Ishikawa (cell line): ENCODE results near the gene USHBP1.
A peak's percentile ranks its signal among the peaks of the same experiment; 100 is the strongest.

Experiments
- CEBPB ChIP-seq: IDR thresholded peaks from 2 replicates; pipeline ENCODE4 v1.6.1; 2012
- CREB1 ChIP-seq: IDR thresholded peaks from 2 replicates; pipeline ENCODE4 v1.6.1; 2012; ENCODE audit warnings: low read depth
- EGR1 ChIP-seq: IDR thresholded peaks from 2 replicates; pipeline ENCODE4 v1.6.1; 2012
- EP300 ChIP-seq: IDR thresholded peaks from 2 replicates; pipeline ENCODE4 v1.6.1; 2012; ENCODE audit warnings: borderline replicate concordance
- FOXM1 ChIP-seq: IDR thresholded peaks from 2 replicates; pipeline ENCODE4 v1.6.1; 2012; ENCODE audit warnings: low read depth, borderline replicate concordance
- NFIC ChIP-seq: IDR thresholded peaks from 2 replicates; pipeline ENCODE4 v1.6.1; 2012
- RAD21 ChIP-seq: IDR thresholded peaks from 2 replicates; pipeline ENCODE4 v1.6.1; 2012; ENCODE audit warnings: low read depth
- TAF1 ChIP-seq: IDR thresholded peaks from 2 replicates; pipeline ENCODE4 v1.6.1; 2012; ENCODE audit warnings: low read depth, mild to moderate bottlenecking
- TCF12 ChIP-seq: IDR thresholded peaks from 2 replicates; pipeline ENCODE4 v1.6.1; 2012; ENCODE audit warnings: low read depth
- TEAD4 ChIP-seq: IDR thresholded peaks from 2 replicates; pipeline ENCODE4 v1.6.1; 2012
- YY1 ChIP-seq: IDR thresholded peaks from 2 replicates; pipeline ENCODE4 v1.6.1; 2012; ENCODE audit warnings: low read depth
- ZBTB7A ChIP-seq: IDR thresholded peaks from 2 replicates; pipeline ENCODE4 v1.6.1; 2012; ENCODE audit warnings: low read depth
- TF ChIP-seq, protein P1 (sequence below): IDR thresholded peaks from 2 replicates; pipeline ENCODE4 v1.6.1; 2012
- TF ChIP-seq, protein P2 (sequence below): IDR thresholded peaks from 2 replicates; pipeline ENCODE4 v1.6.1; 2012; ENCODE audit warnings: low read depth, mild to moderate bottlenecking
- TF ChIP-seq, protein P3 (sequence below): IDR thresholded peaks from 2 replicates; pipeline ENCODE4 v1.6.1; 2012

Gene USHBP1

DNA sequence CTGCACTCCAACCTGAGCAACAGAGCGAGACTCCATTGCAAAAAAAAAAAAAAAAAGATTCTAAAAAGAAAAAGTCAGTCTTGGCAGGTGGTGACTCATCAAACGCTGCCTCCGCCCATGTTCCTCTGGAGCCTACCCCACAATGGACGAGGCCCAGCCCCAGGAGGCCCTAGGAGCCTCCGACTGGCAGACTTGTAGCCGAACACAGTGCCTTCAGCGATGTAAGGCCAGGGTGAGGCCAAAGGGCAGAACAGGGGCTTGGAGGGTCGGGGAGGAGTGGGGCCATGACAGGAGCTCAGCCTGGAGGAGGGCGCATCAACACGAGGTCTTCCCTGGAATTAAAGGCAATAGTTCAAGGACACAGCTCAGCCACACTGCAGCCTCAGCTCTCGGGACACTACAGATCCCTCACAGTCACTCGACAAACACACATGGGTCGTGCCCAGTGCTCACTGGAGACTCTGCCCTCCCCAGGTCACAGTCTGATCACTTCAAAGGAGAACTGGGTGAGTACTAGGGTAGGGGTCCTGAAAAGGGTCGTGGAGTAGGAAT, 44.3 kb downstream of the USHBP1 start:
- 0 out of 2 replicates have a peak, but pooled peaks have one; percentile 38 for TF ChIP-seq ZBTB7A
- no peak for TF ChIP-seq FOXM1

DNA sequence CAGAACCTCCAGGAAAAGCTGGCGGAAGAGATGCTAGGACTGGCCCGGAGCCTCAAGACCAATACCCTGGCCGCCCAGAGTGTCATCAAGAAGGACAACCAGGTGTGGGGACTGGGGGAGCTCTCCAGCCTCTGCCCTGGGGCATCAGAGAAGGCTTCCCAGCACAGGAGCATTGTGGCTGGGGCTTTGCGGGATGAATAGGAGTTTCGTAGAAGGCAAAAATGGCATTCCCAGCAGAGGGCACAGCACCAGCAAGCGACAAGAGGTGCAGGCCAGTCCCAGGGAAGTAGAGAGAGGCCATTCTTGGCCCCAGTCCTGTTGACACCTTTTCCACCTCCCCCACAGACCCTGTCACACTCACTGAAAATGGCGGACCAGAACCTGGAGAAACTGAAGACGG, 45.3 kb downstream of the USHBP1 start:
- no peak for TF ChIP-seq EP300
- TF ChIP-seq RAD21: no peak
- no peak for TF ChIP-seq CREB1
- no peak for TF ChIP-seq ZBTB7A
- no peak for TF ChIP-seq TEAD4
- TF ChIP-seq YY1: no peak
- TF ChIP-seq, protein P1, sequence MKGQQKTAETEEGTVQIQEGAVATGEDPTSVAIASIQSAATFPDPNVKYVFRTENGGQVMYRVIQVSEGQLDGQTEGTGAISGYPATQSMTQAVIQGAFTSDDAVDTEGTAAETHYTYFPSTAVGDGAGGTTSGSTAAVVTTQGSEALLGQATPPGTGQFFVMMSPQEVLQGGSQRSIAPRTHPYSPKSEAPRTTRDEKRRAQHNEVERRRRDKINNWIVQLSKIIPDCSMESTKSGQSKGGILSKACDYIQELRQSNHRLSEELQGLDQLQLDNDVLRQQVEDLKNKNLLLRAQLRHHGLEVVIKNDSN: no peak
- TF ChIP-seq TAF1: no peak
- TF ChIP-seq, protein P2, sequence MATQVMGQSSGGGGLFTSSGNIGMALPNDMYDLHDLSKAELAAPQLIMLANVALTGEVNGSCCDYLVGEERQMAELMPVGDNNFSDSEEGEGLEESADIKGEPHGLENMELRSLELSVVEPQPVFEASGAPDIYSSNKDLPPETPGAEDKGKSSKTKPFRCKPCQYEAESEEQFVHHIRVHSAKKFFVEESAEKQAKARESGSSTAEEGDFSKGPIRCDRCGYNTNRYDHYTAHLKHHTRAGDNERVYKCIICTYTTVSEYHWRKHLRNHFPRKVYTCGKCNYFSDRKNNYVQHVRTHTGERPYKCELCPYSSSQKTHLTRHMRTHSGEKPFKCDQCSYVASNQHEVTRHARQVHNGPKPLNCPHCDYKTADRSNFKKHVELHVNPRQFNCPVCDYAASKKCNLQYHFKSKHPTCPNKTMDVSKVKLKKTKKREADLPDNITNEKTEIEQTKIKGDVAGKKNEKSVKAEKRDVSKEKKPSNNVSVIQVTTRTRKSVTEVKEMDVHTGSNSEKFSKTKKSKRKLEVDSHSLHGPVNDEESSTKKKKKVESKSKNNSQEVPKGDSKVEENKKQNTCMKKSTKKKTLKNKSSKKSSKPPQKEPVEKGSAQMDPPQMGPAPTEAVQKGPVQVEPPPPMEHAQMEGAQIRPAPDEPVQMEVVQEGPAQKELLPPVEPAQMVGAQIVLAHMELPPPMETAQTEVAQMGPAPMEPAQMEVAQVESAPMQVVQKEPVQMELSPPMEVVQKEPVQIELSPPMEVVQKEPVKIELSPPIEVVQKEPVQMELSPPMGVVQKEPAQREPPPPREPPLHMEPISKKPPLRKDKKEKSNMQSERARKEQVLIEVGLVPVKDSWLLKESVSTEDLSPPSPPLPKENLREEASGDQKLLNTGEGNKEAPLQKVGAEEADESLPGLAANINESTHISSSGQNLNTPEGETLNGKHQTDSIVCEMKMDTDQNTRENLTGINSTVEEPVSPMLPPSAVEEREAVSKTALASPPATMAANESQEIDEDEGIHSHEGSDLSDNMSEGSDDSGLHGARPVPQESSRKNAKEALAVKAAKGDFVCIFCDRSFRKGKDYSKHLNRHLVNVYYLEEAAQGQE: no peak
- no peak for TF ChIP-seq TCF12
- TF ChIP-seq FOXM1: no peak

DNA sequence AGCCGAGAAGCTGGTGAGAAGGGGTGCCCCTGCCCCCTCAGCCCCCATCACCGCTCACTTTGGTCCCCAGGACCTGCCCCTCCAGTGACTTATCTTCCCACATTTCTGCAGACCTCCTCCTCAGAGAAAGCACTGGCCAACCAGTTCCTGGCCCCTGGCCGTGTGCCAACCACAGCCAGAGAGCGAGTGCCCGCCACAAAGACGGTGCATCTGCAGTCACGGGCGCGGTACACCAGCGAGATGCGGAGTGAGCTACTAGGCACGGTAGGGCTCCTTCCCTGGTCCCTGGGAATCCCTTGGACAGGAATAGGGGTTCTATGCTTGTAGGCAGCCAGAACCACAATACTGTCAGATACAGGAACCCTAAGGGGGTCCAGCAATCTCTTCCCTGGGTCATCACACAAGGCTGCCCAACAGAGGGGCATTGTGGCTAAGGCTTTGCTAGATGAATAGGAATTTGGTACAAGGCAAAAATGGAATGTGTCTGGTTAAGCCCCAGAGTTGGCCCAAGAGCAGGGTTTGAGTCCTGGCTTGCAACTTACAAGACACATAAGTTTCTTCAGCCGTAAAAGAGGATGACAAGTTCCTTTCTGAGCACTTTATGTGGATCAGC, 48.4 kb downstream of the USHBP1 start:
- TF ChIP-seq, protein P2: no peak
- TF ChIP-seq TAF1 (no peak), NFIC (peak; percentile 65), EP300 (no peak), FOXM1 (no peak), EGR1 (no peak), CEBPB (no peak), RAD21 (no peak)

DNA sequence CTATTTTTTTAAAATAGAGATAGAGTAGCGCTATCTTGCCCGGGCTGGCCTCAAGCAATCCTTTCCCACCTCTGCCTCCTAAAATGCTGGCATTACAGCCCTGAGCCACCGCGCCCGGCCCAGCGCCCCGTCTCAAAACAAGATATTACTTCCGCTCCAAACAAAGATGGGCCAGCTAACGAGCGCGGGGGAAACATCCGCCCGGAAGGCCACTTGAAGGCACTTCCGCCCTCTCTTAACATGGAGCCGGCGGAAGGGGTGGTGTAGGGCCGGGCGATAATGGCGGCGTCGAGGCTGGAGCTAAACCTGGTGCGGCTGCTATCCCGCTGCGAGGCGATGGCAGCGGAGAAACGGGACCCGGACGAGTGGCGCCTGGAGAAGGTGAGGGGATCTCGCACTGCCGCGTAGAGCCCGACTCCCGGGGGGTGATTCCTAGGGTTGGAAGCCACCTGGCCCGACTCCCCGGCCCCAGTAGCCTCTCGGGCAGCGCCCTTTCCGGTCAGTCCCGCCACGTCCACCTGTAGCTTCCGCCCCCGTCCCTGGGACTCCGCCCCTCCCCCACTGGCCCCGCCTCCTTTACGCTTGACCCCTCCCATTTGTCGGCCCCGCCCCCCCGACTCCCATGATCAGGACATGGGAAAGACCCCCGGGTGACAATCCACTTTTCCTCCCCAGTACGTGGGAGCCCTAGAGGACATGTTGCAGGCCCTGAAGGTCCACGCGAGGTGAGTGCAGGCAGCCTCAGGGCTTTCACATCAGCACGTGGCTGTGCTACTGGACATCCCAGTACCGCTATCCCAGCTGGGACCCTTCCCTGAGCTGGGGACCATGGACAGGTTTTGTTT, 49.2 kb downstream of the USHBP1 start, which contains the start of gene USE1:
USE1 (plus strand) TSS at position 231 of the 845 bp plus-strand sequence; CDS start at position 280, 49 bp downstream.
- peak; percentile 99 for TF ChIP-seq YY1
- TF ChIP-seq TAF1: peak; percentile 97
- TF ChIP-seq RAD21: no peak
- no peak; the same call in 1 of the 2 replicates for TF ChIP-seq CREB1
- peak; percentile 80 for TF ChIP-seq TCF12
- TF ChIP-seq, protein P1: peak; percentile 8; the same call in 1 of the 2 replicates
- TF ChIP-seq, protein P3, sequence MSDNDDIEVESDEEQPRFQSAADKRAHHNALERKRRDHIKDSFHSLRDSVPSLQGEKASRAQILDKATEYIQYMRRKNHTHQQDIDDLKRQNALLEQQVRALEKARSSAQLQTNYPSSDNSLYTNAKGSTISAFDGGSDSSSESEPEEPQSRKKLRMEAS: peak; percentile 78; the same call in 1 of the 2 replicates
- peak; percentile 44; the same call in 1 of the 2 replicates for TF ChIP-seq NFIC
- peak; percentile 38 for TF ChIP-seq EP300
- no peak for TF ChIP-seq ZBTB7A
- peak; percentile 83 for TF ChIP-seq EGR1
- peak; percentile 4; the same call in 1 of the 2 replicates for TF ChIP-seq CEBPB

DNA sequence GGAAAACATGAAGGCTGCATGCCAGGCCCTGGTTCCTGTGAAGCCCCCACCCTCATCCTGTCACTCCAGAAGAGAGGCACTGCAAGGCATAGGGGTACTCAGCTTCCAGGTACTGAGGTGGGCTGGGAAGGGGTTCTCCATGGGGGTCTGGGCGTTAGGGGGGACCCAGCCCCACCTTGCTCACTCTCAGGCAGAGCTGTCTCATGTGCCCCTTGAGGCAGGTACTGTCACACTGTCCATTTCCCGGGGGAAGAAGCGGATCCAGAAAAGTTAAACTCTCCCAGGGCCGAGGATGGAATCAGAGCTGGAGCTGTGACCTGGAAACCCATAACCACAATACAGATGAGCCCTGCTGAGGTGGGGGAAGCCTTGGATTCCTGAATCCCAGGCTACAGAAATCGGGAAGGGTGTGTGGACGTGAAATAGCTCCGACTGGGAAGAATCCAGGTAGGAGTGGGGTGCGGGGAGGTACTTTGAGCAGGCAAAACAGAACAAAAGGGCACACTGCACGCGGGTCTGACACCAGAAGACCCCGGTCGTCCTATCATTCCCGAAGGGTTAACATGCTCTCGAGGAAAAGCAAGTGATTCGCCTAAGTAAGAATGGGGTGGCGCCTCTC, 49.9 kb downstream of the USHBP1 start:
- TF ChIP-seq ZBTB7A: no peak
- no peak for TF ChIP-seq TEAD4
- no peak for TF ChIP-seq RAD21
- TF ChIP-seq, protein P1: no peak
